HUES48 (cell line): Measurements from ENCODE around the gene LDAH.

ENCODE experiments used
- H3K27ac ChIP-seq: one replicate; pipeline ENCODE4 v1.7.0; 2013; ENCODE audit warnings: low read depth, low read length, inconsistent platforms
- H3K27me3 ChIP-seq: 2 replicates; pipeline ENCODE4 v1.6.1; 2013; ENCODE audit warnings: mild to moderate bottlenecking, low read length; ENCODE audit not compliant: control insufficient read depth, insufficient read depth
- H3K36me3 ChIP-seq: 2 replicates; pipeline ENCODE4 v1.6.1; 2013; ENCODE audit warnings: low read length; ENCODE audit not compliant: control insufficient read depth, insufficient read depth
- H3K4me1 ChIP-seq: 2 replicates; pipeline ENCODE4 v1.6.1; 2013; ENCODE audit warnings: mild to moderate bottlenecking, low read length; ENCODE audit not compliant: control insufficient read depth, insufficient read depth
- H3K4me3 ChIP-seq: 2 replicates; pipeline ENCODE4 v1.5.1; 2013; ENCODE audit warnings: mild to moderate bottlenecking, low read depth, low read length
- H3K9ac ChIP-seq: 2 replicates; pipeline ENCODE4 v1.6.1; 2013; ENCODE audit warnings: mild to moderate bottlenecking, low read depth, low read length, moderate library complexity
- H3K9me3 ChIP-seq: 2 replicates; pipeline ENCODE4 v1.6.1; 2013; ENCODE audit warnings: low read length; ENCODE audit not compliant: control insufficient read depth, insufficient read depth

LDAH gene

GRCh38 chr2:20666304-20667150, 156.4 kb downstream of the LDAH start, which contains the start of gene GDF7:
GDF7 (plus strand) TSS chr2:20667144; CDS start chr2:20667240, 96 bp downstream.
- peak within 1 kb of the TSS; percentile 59 for H3K4me3 ChIP-seq
- H3K36me3 ChIP-seq: no peaks in the 10 kb centered on the region
- H3K27me3 ChIP-seq: peaks cover 96% of the 10 kb centered on the region
- H3K27ac ChIP-seq: no peak within 1 kb of the TSS
- H3K9ac ChIP-seq: no peak within 1 kb of the TSS
- no peaks in the 10 kb centered on the region for H3K9me3 ChIP-seq
- H3K4me1 ChIP-seq: peaks cover 35% of the 10 kb centered on the region

GRCh38 chr2:20666005-20666303, 156.9 kb downstream of the LDAH start:
- H3K4me1 ChIP-seq: peaks cover 31% of the 10 kb centered on the region
- H3K9ac ChIP-seq: no peak overlapping the region
- peaks cover 91% of the 10 kb centered on the region for H3K27me3 ChIP-seq
- H3K27ac ChIP-seq: no peak overlapping the region
- H3K4me3 ChIP-seq: peak overlapping the region; percentile 59
- H3K9me3 ChIP-seq: no peaks in the 10 kb centered on the region
- H3K36me3 ChIP-seq: no peaks in the 10 kb centered on the region

- Histone ChIP-seq H3K36me3 (no peaks in the 10 kb centered on the region), H3K27ac (no peak overlapping the region), H3K27me3 (peaks cover 88% of the 10 kb centered on the region), H3K4me3 (peak overlapping the region; percentile 59), H3K9me3 (no peaks in the 10 kb centered on the region), H3K4me1 (peaks cover 31% of the 10 kb centered on the region), H3K9ac (no peak overlapping the region)
These were observed 157.5 kb downstream of the LDAH start for GRCh38 chr2:20665243-20666004.

GRCh38 chr2:20664431-20665242, 158.3 kb downstream of the LDAH start:
- H3K27me3 ChIP-seq: peaks cover 85% of the 10 kb centered on the region
- no peak overlapping the region for H3K9ac ChIP-seq
- peaks cover 29% of the 10 kb centered on the region for H3K4me1 ChIP-seq
- H3K4me3 ChIP-seq: peak overlapping the region; percentile 59; the same call in 1 of the 2 replicates
- H3K27ac ChIP-seq: no peak overlapping the region
- no peaks in the 10 kb centered on the region for H3K36me3 ChIP-seq
- H3K9me3 ChIP-seq: no peaks in the 10 kb centered on the region

- peaks cover 23% of the 10 kb centered on the region for H3K4me1 ChIP-seq
- H3K36me3 ChIP-seq: no peaks in the 10 kb centered on the region
- H3K27ac ChIP-seq: no peak overlapping the region
- H3K9me3 ChIP-seq: no peaks in the 10 kb centered on the region
- no peak overlapping the region for H3K9ac ChIP-seq
- peaks cover 85% of the 10 kb centered on the region for H3K27me3 ChIP-seq
- H3K4me3 ChIP-seq: no peak overlapping the region
These were observed 158.9 kb downstream of the LDAH start for GRCh38 chr2:20664071-20664390.

GRCh38 chr2:20663196-20664070, 159.5 kb downstream of the LDAH start:
- Histone ChIP-seq H3K4me1 (peaks cover 22% of the 10 kb centered on the region), H3K27me3 (peaks cover 79% of the 10 kb centered on the region), H3K9ac (no peak overlapping the region), H3K27ac (no peak overlapping the region), H3K9me3 (no peaks in the 10 kb centered on the region), H3K36me3 (no peaks in the 10 kb centered on the region), H3K4me3 (no peak overlapping the region)

- H3K9ac ChIP-seq: no peak overlapping the region
- peaks cover 69% of the 10 kb centered on the region for H3K27me3 ChIP-seq
- no peak overlapping the region for H3K4me3 ChIP-seq
- H3K36me3 ChIP-seq: no peaks in the 10 kb centered on the region
- H3K9me3 ChIP-seq: no peaks in the 10 kb centered on the region
- H3K27ac ChIP-seq: no peak overlapping the region
- peaks cover 16% of the 10 kb centered on the region; the same call in 1 of the 2 replicates for H3K4me1 ChIP-seq
These were observed 160.5 kb downstream of the LDAH start for GRCh38 chr2:20662308-20662937.

GRCh38 chr2:20661421-20662307, 161.2 kb downstream of the LDAH start:
- Histone ChIP-seq H3K36me3 (no peaks in the 10 kb centered on the region), H3K27me3 (peaks cover 66% of the 10 kb centered on the region), H3K27ac (no peak overlapping the region), H3K9ac (no peak overlapping the region), H3K4me1 (peaks cover 18% of the 10 kb centered on the region; the same call in 1 of the 2 replicates), H3K4me3 (no peak overlapping the region), H3K9me3 (no peaks in the 10 kb centered on the region)

GRCh38 chr2:20660506-20661420, 162.1 kb downstream of the LDAH start:
- Histone ChIP-seq H3K9me3 (no peaks in the 10 kb centered on the region), H3K27ac (no peak overlapping the region), H3K4me3 (no peak overlapping the region), H3K36me3 (no peaks in the 10 kb centered on the region), H3K27me3 (peaks cover 59% of the 10 kb centered on the region), H3K4me1 (peaks cover 19% of the 10 kb centered on the region; the same call in 1 of the 2 replicates), H3K9ac (no peak overlapping the region)
